Measurements from ENCODE around the gene SF3B2.

- TF ChIP-seq EZH2 (IDR thresholded peaks at IDR 0.05; ENCODE audit: borderline replicate concordance, low read depth, low read length, severe bottlenecking) (no peak), CTCF (IDR thresholded peaks at IDR 0.05; ENCODE audit: extremely low read depth in 1 of 2, insufficient read depth in 1 of 2, low read depth in 1 of 2, low read length in 2 of 2) (no peak), JUN (IDR thresholded peaks at IDR 0.05; ENCODE audit: borderline replicate concordance, insufficient read depth, insufficient read length, low read depth) (peak; percentile 68), POLR2AphosphoS5 (IDR thresholded peaks at IDR 0.05; ENCODE audit: insufficient read depth, low read depth, low read length) (peak; percentile 87)
Observed at GRCh38 chr11:66020618-66021357, 31.4 kb upstream of the SF3B2 start.

Data from endothelial cell of umbilical vein (primary cell).